Stimulated activated naive CD8-positive, alpha-beta T cell treated with anti-CD3 and anti-CD28 coated beads, Interleukin-15, Interleukin-2, amounts not matched to agents 100 U/mL and 50 U/mL, for 24 hours (primary cell): ENCODE results near the gene GP9.

ENCODE experiments used
- ATAC-seq: fragments of 150-1000 bp; cut with Tn5 transposase; one replicate; pipeline ENCODE4 v1.10.0; 2021
- DNase-seq: peaks from one replicate; pipeline ENCODE4 v3.0.0; 2021

The GP9 gene

GRCh38 chr3:129060276-129061022 lies at the start of gene GP9:
TSS of gene GP9 (plus strand) at chr3:129060779. CDS start at chr3:129061740, 961 bp downstream.
- ATAC-seq = no peak

DNA sequence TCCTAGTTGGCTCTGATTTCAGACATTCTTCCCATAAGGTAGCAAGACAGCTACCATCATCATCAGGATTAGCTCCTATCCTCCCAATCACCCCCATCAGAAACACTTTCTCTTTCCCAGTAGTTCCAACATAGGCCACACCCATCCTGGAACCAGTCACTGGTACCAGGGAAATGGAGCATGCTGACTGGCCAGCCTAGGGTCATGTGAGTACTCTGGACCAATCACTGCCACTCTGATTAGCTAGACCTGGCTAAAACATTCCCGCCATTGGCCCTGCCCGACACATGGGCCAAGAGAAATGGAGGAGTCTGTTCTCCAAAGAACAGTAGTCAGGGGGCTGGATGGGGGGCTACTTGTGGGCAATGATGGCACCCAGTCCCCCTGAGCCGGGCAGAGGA lies 47.1 kb upstream of the GP9 start:
- no peak for ATAC-seq
- DNase-seq = no peak

More at GRCh38 chr3:129060276-129061022, at the start of gene GP9:
- DNase-seq = no peak

- no peak for ATAC-seq
- no peak for DNase-seq
Measured at GRCh38 chr3:129014148-129014547, 46.4 kb upstream of the GP9 start.

DNA sequence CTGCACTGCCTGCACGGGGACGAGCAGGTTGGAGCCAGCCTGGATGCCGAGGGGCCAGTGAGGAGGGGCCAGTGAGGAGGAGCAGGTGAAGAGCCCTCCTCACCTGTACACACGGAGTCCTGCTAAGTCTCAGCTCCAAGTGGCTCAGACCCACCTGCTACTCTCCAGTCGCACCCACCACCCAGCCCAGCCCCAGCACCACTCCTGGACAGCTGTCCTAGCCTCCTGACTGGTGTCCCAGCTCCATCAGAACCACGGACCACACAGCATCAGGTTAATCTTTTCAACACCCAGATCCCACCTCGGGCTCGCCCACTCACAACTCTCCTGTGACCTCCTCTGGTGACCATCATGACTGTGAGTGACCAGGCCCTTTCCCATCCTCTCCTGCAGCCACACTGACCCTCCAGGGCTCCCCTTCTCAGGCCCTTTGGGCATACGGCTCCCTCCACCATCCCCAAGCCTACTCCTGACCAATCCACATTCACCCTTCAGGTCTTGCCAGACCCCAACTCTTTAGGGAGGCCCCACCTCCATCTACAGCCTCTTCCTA lies 45.7 kb upstream of the GP9 start:
- DNase-seq (no peak), ATAC-seq (no peak)

DNA sequence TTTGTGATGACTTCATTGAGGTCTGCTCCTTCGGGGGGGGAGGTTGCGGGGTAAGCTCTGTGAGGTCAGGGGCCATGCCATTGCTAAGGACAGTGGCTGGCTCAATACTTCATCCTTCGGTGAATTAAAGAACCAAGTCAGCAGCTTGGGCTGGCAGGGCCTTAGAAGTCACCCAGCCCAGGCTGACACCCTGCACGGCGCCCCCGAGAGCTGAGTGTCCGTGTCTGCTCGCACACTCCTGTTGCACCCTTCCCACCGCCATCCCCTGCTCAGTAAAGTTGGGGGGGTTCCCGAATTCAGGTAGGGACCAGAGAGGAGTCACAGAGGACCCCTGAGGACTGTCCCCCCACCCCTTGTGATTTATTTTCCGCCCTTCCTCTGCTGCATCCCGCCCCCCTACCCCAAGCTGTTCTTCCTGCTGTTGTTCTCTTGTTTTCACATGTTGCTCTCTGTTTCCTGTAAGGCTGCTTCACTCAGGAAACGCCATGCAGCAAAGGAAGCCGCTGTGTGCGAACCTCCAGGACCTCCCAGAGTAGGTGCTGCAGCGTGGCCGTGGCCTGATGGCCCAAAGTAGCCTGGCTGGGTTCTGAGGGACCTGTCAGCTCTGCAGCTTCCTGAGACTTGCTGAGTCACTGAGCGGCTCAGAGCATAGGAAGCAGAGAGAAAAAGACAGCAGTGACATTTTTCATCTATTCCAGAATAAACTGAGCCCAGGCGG lies 45.0 kb upstream of the GP9 start:
- ATAC-seq = peak; percentile 53
- DNase-seq = peak; percentile 45

GRCh38 chr3:129016356-129016719 lies 44.2 kb upstream of the GP9 start:
- DNase-seq = peak; percentile 63

DNA sequence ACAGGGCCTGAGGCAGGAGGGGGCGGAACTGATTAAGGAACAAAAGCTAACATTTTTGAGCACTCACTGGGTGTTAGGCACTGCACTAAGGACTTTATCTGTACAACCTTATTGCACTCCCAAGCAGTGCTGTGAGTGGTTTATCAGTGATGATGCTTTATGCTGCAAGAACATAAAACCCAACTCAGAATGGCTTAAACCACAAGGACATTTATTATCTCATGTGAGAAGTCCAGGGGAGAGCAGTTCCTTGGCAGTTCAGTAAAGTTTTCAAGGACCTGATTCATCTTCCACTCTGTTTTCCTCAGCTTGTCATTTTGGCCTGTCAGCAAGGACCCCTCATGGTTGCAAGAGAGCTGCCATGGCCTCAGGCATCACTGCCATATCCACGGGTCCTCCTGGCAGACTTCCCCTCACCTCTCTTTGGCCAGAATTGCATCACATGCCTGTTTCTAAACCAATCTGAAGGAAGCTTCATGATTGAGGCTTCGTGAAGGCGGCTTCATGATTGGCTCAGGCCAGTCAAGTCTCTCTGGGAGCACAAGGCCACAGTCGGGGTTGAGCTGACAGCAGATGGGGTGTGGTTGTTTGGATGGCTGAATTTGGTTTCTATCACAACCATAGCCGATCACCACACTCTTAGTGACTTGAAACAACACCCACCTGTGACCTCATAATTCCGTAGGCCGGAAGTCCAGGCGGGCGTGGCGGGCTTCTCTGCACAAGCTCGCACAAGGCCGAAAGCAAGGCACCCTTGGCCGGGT lies 43.7 kb upstream of the GP9 start:
- no peak for ATAC-seq

More at GRCh38 chr3:129016356-129016719, 44.2 kb upstream of the GP9 start:
- peak; percentile 80 for ATAC-seq

DNA sequence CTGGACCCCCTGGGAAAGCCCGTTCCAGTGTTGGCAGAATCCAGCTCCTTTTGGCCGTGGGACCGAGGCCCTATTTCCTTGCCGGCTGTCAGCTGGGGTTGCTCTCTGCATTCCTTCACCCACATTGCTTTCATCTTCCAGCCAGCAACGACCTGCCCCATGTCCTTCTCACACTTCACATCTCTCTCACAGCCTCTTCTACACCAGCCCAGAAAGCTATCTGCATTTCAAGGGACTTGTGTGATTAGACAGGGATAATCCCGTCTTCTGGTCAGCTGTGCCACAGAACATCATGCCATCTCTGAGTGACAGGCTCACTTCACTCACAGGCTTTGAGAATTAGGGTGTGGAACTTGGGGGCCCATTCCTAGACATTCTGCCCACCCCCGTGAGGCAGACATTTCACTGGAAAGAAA lies 43.1 kb upstream of the GP9 start:
- DNase-seq (no peak), ATAC-seq (no peak)

More for the DNA sequence above, 43.7 kb upstream of the GP9 start:
- no peak for DNase-seq

DNA sequence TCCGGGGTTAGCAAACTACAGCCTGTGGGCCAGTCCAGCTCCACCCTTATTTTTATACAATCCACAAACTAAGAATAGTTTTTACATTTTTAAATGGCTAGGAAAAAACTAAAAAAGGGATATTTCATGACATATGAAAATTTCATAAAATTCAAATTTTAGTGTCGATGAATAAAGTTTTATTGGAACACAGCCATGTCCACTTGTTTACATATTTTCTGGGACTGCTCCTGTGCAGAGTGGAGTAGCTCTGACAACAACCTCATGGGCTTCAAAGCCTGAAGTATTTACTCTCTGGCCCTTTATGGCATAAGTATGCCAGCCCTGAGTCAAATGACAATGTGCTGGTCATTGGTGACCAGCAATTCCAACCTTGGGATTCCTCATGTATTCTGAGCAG lies 42.3 kb upstream of the GP9 start:
- DNase-seq (no peak), ATAC-seq (no peak)

GRCh38 chr3:129018751-129019150 lies 41.8 kb upstream of the GP9 start:
- DNase-seq (no peak), ATAC-seq (no peak)

DNA sequence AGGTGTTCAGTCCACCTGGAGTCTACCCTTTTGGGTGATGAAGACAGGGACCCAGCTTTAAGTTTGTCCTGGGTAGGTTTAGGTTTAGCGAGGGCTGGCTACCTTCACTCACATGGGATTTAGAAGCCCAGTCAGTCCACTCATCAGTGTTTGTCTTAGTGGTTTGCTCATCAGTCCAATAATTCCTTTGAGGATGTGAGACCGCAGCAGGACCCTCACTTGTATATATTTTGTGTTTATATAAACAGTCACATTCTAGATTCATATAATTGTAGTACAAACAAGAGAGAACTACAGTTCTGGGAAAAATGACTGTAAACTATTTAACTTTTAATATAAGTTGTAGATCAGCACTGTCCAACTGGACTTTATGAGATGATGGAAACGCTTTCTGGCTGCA lies 41.3 kb upstream of the GP9 start:
- DNase-seq (no peak), ATAC-seq (no peak)

- no peak for ATAC-seq
- no peak for DNase-seq
Measured at GRCh38 chr3:129020691-129021090, 39.9 kb upstream of the GP9 start.

GRCh38 chr3:129021140-129021551 lies 39.4 kb upstream of the GP9 start:
- DNase-seq = no peak
- no peak for ATAC-seq

DNA sequence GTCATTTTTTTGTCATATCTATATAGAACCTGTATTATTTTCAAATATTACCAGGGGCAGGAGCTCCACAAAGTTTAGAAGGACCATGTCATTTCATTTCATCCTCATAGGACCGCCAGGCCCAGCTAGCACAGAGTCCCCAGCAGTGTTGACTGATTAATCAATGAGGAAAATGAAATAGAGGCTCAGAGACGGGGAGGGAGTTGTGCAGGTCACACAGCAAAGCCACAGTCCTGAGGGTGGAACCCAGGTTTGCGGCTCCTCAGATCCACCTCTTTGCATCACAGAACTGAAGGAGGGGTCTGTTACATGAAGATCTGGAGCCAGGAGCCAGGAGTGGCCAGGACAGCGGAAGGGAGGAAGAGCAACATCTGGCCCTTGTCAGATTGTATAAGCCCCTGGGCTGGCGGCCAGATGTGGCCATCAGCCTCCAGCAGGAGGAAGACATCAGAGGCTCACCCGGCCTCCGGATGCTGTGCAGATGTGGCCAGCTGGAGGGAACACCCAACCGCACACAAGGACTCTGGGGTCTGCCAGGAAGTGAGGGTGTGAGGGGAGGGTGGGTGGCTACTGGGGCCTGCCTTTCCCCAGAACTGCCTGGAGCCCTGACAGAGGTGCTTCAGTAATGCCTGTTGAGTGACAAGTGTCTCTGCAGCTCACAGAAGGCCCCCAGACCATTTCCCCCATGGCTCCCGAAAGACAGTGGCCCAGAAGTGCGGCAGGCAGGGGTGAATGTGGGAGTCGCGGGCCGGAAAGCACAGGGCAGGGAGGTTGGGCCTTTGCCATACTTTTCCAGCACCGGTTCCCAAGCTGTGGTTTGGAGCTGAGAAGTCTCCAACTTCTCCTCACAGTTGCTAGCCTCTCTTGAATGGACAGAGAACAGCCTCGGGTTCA lies 38.2 kb upstream of the GP9 start:
- no peak for DNase-seq
- no peak for ATAC-seq

- ATAC-seq = no peak
- DNase-seq = no peak
Measured at GRCh38 chr3:129023008-129023358, 37.6 kb upstream of the GP9 start.

GRCh38 chr3:129023909-129024308 lies 36.7 kb upstream of the GP9 start:
- ATAC-seq (no peak), DNase-seq (no peak)

DNA sequence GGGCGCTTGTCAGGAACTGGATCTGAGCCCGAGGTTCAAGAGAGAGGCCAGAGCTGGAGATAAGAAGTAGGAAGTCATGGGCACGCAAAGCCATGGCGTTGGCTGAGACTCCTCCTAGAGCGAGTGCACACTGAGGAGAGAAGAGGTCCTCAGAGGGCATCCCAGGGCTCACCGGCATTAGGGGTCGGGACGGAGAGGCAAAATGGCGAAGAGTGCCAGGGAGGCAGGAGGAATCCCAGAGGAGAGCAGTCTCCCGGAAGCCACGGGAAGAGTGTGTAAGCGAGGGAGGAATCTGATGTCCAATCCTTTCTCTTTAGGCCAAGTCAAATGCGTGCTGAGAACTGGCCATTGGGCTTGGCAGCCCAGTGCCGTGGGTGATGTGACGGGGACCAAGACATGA lies 35.5 kb upstream of the GP9 start:
- ATAC-seq (no peak), DNase-seq (no peak)

- no peak for ATAC-seq
- no peak for DNase-seq
Measured at GRCh38 chr3:129025691-129026435, 34.7 kb upstream of the GP9 start.

- ATAC-seq (peak; percentile 100), DNase-seq (peak; percentile 92)
Measured at GRCh38 chr3:129026728-129027543, 33.6 kb upstream of the GP9 start.

- no peak for DNase-seq
- no peak for ATAC-seq
Measured at GRCh38 chr3:129027544-129027880, 33.1 kb upstream of the GP9 start.
